GM19023 (cell line): ENCODE measurements around the gene TCEANC2.

Experiments
- ATAC-seq: cut with Tn5 transposase; IDR thresholded peaks from one replicate; pipeline ENCODE4 v1.9.1; 2021; ENCODE audit warnings: mild to moderate bottlenecking, moderate library complexity; ENCODE audit not compliant: unreplicated experiment

TCEANC2 gene

GRCh38 chr1:54129858-54130257 lies 76.5 kb downstream of the TCEANC2 start:
- no peak for ATAC-seq

GRCh38 chr1:54131419-54131818 lies 78.0 kb downstream of the TCEANC2 start:
- ATAC-seq = no peak

GRCh38 chr1:54132495-54132894 lies 79.1 kb downstream of the TCEANC2 start:
- no peak for ATAC-seq

GRCh38 chr1:54134295-54134694 lies 80.9 kb downstream of the TCEANC2 start:
- ATAC-seq = no peak

DNA sequence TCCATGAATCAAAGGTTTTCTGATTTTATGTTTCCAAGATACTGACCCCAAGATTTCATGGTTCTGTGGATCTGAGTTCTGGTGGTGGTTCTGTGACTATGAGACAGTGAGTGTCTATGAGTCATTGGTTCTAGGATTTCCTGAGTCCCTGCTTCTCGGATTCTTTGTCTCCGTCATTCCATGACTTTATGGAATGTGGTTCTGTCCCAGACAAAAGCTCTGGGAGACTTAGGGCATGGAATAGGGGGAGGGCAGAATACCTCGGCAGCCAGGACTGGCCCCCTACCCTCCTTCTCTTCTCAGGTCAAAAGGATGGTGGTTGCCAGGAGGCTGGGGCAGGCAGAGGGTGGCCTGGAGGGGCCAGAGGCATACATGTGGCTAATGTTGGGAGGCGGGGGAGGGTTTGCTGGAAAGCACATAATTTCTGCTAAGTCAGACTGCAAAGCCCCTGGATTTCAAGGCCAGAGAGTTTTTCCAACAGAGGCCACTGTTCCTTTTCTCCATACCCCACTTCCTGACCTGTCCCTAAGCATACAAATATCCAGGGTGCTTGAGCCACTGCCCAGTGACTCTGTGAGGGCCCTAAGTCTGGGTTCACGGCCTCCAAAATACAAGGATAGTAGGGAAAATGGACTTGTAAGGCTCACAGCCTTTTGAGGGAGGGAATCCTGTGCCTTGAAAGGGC lies 82.2 kb downstream of the TCEANC2 start:
- ATAC-seq = no peak

DNA sequence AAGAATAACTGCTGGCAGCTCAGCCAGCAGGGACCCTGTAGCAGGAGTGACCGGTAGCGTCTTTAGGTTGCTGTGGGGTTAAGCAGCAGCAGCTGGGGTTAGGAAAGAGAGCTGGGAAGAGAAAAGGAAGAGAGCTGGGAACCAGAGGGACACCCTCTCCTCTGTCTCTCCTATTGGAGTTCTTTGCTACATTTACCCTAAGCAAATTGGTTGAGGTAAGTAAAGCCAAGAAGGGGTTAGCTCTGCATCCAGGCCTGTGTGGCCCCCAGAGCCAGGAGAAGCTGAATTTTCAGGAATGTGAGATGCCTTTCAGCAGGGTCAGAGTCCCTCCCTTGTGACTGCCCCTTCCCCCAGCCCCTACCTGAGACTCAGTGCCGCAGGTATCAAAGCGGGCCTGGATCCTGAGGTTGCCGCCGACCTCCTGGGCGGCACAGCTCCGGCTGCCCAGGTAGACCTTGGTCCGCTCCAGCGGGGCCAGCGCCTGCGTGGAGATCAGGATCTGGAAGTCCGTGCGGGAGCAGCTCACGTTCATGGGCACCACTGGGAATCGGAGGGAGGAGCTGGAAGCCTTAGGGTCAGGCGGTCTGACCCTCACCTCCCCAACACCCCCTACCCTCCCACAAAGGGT lies 83.0 kb downstream of the TCEANC2 start:
- no peak for ATAC-seq

DNA sequence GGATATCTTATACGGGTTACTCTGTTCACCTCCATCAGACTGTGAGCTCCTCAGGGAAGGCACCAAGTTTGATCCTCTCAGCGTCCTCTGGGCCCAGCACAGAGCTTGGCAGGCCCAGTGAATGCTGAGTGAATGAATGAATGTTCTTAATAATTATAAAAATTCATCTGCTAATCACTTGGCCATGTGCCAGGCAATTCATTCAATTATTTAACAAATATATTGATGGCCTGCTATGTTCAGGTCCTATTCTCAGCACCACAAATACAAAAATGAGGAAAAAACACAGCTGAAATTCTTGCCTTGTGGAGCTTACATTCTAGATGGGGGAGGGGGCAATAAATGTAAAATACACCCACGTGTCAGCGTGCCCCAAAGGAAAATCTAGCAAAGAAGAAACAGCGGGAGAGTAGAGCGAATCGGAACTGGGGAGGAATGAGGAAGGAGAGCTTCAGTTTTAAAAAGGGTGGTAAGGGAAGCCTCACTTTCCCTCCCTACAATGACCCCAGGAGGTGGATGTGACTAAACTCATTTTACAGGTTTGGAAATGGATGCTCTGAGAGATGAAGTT lies 83.6 kb downstream of the TCEANC2 start:
- ATAC-seq = no peak

DNA sequence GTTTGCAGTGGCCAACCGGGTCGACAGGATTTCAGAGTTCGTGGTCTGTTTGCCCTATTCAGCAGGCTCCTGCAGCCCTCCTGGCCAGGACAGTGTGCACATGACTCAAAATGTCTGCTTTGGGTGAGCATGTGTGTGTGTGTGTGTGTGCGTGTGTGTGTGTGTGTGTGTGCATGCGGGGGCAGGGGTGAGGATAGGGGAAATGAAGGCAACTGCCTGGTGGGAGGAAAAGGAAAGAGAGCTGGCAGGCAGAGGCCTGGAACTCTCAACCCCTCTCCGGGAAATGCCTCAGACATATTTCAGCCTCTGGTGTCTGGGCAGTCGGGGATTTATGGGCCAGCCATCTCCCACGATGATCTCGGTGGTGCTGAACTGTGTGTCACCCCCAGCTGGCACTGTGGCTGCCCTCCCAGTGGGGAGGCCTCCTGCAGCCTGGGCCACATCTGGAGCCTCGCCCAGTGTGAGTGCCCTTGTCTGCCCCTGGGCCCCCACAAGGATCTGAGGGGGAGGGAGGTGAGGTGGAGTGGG lies 84.2 kb downstream of the TCEANC2 start:
- no peak for ATAC-seq

DNA sequence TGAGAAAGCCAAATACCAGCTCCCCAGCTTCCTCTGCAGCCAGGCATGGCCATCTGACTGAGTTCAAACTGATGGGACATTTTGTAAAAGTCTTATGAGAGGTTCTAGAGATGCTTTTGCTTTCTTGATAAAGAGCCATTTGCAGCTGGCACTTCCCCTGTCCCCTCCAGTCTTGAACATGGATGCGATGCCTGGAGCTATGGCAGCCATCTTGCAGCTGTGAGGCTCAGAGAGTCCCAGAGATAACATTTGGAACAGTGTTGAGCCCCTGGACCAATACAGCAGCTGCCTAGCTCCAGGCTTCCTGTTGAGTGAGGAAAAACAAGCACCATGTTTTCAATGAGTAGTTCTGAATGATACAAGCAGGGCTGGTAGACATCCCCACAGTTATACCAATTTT lies 85.6 kb downstream of the TCEANC2 start:
- no peak for ATAC-seq

- no peak for ATAC-seq
Observed at GRCh38 chr1:54139711-54140110, 86.3 kb downstream of the TCEANC2 start.

- no peak for ATAC-seq
Observed at GRCh38 chr1:54142146-54142900, 88.9 kb downstream of the TCEANC2 start.

- ATAC-seq = no peak
Observed at GRCh38 chr1:54144366-54144765, 91.0 kb downstream of the TCEANC2 start.

DNA sequence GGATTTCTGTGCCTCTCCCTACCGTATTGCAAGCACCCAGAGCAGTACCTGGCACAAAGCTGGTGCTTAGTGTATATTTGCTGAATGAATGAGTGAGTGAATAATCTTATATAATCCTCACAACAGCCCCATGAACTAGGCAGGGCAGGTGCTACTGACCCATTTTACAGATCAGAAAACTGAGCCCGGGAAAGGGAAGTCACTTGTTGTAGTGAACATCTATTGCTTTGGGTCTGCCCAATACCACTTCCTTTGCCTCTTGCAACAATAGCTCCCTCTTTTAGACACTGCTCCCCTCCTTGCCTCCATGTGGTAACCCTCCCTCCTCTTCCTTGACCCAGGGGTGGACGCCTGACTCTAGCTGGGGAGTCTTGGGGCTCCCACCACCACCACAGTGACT lies 96.3 kb downstream of the TCEANC2 start:
- no peak for ATAC-seq

DNA sequence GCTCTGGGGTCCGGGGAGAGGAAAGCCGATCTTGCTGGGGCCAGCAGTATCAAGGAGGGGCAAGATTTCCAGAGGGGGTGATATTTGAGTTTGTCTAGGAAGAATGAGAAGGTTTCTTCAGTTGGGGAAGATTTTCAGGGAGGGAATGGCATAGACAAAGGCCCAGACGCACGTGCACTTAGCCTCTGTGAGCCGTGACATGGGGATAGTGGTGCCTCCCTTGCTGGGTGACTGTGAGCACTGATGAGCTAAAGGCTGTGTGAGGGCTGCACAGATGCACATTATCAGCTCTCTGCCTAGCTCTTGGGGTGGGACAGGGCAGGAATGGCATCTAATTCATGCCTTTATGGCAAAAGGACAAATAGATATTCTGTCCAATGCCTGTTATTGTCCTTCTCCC lies 97.6 kb downstream of the TCEANC2 start:
- no peak for ATAC-seq

- no peak for ATAC-seq
Observed at GRCh38 chr1:54152696-54153095, 99.3 kb downstream of the TCEANC2 start, which contains the start of gene CDCP2. Gene CDCP2 (minus strand): TSS chr1:54153000. CDS start chr1:54152922, 78 bp downstream.

GRCh38 chr1:54153535-54154439 lies 100.4 kb downstream of the TCEANC2 start:
- no peak for ATAC-seq
